ENCODE results near the gene MYO15B. TPM values are rescaled to one million over a fixed set of nuclear protein-coding genes. Genes with fewer than 3 reads are reported as not detected.

The MYO15B gene
- 193 TPM for total RNA-seq
- long read RNA-seq, partial matches to known transcripts, result 48 of 88 reads
- long read RNA-seq, other reads (novel, unspliced or antisense), result 39 of 88 reads

DNA sequence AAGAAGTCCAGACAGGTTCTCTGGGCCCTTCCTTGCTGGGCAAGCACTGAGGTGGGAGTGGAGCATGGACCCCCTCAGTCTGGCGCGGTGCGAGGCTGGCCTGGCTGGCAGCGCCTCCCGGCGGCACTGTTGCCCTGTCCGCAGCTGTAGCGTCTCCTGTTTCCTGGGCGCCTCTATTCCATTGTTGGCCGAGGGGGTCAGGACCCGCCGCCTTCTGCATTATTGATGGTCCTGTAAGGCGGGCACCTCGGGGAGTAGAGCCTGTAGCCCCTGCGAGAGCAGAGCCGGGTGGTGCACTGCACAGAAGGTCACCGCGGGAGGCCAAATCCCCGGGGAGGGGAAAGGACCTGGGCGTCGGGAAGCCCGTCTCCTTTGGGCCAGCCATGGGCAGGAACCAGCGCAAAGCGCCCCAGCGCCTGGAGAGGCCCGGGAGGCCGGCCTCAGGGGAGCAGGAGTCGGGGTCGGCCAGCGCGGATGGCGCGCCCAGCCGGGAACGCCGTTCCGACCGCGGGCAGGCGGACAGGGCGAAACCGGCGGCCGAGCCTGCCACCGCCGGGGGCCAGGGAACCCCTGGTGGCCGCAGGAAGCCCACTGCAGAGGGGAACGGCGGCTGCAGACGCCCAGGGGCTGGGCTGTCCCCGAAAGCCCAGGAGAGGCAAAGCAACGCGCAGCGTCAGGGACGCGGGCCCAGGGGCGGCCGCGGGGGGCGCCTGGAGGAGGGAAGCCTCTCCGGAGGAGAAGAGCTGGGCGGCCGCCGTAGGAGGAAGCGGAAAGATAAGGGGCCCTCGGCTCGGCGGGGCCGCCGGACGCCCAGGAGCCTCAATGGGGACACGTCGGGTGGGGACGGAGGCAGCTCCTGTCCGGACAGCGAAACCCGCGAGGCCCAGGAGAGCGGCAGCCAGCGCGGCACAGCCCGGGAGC, at the start of gene MYO15B:
TSS of gene MYO15B (plus strand) at position 126 of the 921 bp plus-strand sequence. CDS start at position 384, 258 bp downstream.
- Histone ChIP-seq H3K4me3 (peak within 1 kb of the TSS; percentile 74), H3K27ac (peak within 1 kb of the TSS; percentile 96), H3K9me3 (no peaks in the 10 kb centered on the region), H3K27me3 (no peaks in the 10 kb centered on the region), H3K36me3 (no peaks in the 10 kb centered on the region), H3K4me1 (peaks cover 15% of the 10 kb centered on the region)
- DNase-seq (peak; percentile 88), ATAC-seq (peak; percentile 57)
- intact Hi-C loops (cut with DNase I), result loop anchor here (10.0 kb wide), 1 partner anchor 63 kb away; the partner anchor contains the start of gene LLGL2
- TF ChIP-seq, protein P1, sequence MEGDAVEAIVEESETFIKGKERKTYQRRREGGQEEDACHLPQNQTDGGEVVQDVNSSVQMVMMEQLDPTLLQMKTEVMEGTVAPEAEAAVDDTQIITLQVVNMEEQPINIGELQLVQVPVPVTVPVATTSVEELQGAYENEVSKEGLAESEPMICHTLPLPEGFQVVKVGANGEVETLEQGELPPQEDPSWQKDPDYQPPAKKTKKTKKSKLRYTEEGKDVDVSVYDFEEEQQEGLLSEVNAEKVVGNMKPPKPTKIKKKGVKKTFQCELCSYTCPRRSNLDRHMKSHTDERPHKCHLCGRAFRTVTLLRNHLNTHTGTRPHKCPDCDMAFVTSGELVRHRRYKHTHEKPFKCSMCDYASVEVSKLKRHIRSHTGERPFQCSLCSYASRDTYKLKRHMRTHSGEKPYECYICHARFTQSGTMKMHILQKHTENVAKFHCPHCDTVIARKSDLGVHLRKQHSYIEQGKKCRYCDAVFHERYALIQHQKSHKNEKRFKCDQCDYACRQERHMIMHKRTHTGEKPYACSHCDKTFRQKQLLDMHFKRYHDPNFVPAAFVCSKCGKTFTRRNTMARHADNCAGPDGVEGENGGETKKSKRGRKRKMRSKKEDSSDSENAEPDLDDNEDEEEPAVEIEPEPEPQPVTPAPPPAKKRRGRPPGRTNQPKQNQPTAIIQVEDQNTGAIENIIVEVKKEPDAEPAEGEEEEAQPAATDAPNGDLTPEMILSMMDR (IDR thresholded peaks at IDR 0.05), result peak; percentile 59

GRCh38 chr17:75539967-75540729, 47.5 kb upstream of the MYO15B start:
- no peak for ATAC-seq
- Histone ChIP-seq H3K4me3 (no peak overlapping the region), H3K9me3 (no peaks in the 10 kb centered on the region), H3K27me3 (no peaks in the 10 kb centered on the region), H3K36me3 (no peaks in the 10 kb centered on the region), H3K4me1 (no peaks in the 10 kb centered on the region), H3K27ac (no peak overlapping the region)
- DNase-seq, result no peak
- TF ChIP-seq, protein P1 (IDR thresholded peaks at IDR 0.05), result no peak
- intact Hi-C loops (cut with DNase I), result no loop called here

DNA sequence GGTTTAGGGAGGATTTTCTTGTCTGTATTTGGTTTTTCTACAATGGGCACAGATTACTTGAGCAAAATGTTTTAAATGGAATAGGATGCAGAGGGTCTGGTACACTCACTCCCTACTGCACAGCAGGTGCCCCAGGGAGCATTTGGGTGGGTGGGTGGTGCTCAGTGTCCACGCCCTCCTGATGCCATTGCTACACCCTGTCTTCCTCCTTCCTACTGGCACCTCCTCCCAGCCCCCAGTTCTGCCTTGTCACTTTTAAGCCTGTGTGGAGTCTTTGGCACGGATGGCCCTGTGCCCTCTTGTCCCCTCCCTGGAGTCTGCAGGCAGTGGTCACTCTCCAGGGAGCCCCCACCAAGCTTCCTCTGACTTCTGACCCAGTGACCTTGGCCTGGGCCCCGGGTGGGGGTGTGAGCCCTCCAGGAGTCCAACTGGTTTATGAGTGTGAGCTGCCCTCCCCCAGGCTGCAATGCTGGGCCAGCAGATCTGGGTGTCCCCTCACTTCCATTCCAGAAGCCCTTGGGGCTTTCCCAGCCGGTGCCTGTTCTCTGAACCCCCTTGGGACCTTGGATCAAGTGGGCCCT, 46.6 kb upstream of the MYO15B start:
- ATAC-seq (no peak), DNase-seq (no peak)
- Histone ChIP-seq H3K27ac (no peak overlapping the region), H3K9me3 (no peaks in the 10 kb centered on the region), H3K4me3 (no peak overlapping the region), H3K36me3 (no peaks in the 10 kb centered on the region), H3K4me1 (no peaks in the 10 kb centered on the region), H3K27me3 (no peaks in the 10 kb centered on the region)
- intact Hi-C loops (cut with DNase I), result no loop called here
- TF ChIP-seq, protein P1 (IDR thresholded peaks at IDR 0.05), result no peak

- TF ChIP-seq, protein P1 (IDR thresholded peaks at IDR 0.05), result no peak
- H3K4me3 ChIP-seq, result no peak overlapping the region
- no peaks in the 10 kb centered on the region for H3K9me3 ChIP-seq
- H3K27me3 ChIP-seq, result no peaks in the 10 kb centered on the region
- H3K36me3 ChIP-seq, result no peaks in the 10 kb centered on the region
- H3K4me1 ChIP-seq, result no peaks in the 10 kb centered on the region
- peak; percentile 49 for ATAC-seq
- no peak overlapping the region for H3K27ac ChIP-seq
- intact Hi-C loops (cut with DNase I), result no loop called here
- no peak for DNase-seq
Observed at GRCh38 chr17:75542229-75542628, 45.4 kb upstream of the MYO15B start.

DNA sequence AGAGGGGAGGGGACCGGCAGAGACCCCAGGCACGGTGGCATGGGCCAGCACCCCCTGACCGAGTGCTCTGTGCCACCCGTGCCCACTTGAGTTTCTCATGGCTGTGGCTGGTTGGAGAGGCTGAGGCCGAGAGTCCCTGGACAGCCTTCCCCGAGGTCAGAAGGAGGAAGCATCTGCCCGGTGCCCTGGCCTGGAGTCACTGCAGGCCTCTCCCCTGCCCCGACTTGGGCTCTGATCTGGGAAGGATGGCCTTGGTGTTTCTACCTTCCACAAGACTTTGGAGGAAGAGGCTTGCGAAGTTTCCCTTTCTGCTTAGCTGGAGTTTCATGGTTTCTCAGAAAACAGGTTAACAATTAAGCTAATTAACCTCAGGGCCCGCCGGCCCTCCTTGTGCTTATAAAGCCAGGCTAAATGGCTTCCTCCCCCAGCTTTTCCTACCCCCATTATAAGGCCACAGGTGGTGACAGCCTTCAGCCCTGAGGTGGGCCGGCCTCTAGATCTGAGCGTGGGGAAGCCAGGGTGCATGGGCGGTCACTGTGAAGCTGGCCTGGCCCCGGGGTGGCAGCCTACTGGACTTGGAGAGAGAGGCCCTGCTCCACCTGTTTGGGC, 44.8 kb upstream of the MYO15B start:
- H3K27ac ChIP-seq, result no peak overlapping the region

More for the DNA sequence above, 44.8 kb upstream of the MYO15B start:
- Histone ChIP-seq H3K4me3 (no peak overlapping the region), H3K27me3 (no peaks in the 10 kb centered on the region), H3K4me1 (no peaks in the 10 kb centered on the region), H3K9me3 (no peaks in the 10 kb centered on the region), H3K36me3 (no peaks in the 10 kb centered on the region)
- DNase-seq (no peak), ATAC-seq (peak; percentile 13)
- intact Hi-C loops (cut with DNase I), result no loop called here
- TF ChIP-seq, protein P1 (IDR thresholded peaks at IDR 0.05), result no peak
